ENCODE measurements around the gene SLC2A8.

DNA sequence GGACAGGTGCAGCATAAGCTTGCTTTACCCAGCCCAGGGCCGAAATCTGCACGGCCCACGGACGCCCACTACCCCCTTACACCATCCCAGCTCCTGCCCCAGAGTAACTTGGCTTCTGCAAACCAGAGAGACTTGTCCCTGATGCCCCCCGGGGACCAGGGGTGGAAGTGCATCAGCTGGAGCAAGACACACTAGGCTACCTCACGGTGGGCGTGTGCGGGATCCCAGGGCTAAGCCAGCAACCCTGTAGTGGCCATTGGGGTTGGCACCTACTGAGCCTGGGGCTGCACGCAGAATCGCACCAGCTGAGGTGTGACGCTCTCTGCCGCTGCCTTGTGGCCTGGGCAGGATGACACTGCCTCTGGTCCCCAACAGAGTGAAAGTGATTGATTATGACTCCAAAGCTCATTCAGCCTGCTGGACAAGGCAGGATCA is 21.1 kb downstream of the SLC2A8 start:
- TF ChIP-seq CTCF (IDR thresholded peaks at IDR 0.05), result no peak; the same call in 1 of the 2 replicates
- TF ChIP-seq, protein P1, sequence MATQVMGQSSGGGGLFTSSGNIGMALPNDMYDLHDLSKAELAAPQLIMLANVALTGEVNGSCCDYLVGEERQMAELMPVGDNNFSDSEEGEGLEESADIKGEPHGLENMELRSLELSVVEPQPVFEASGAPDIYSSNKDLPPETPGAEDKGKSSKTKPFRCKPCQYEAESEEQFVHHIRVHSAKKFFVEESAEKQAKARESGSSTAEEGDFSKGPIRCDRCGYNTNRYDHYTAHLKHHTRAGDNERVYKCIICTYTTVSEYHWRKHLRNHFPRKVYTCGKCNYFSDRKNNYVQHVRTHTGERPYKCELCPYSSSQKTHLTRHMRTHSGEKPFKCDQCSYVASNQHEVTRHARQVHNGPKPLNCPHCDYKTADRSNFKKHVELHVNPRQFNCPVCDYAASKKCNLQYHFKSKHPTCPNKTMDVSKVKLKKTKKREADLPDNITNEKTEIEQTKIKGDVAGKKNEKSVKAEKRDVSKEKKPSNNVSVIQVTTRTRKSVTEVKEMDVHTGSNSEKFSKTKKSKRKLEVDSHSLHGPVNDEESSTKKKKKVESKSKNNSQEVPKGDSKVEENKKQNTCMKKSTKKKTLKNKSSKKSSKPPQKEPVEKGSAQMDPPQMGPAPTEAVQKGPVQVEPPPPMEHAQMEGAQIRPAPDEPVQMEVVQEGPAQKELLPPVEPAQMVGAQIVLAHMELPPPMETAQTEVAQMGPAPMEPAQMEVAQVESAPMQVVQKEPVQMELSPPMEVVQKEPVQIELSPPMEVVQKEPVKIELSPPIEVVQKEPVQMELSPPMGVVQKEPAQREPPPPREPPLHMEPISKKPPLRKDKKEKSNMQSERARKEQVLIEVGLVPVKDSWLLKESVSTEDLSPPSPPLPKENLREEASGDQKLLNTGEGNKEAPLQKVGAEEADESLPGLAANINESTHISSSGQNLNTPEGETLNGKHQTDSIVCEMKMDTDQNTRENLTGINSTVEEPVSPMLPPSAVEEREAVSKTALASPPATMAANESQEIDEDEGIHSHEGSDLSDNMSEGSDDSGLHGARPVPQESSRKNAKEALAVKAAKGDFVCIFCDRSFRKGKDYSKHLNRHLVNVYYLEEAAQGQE (IDR thresholded peaks at IDR 0.05; ENCODE audit: insufficient read depth in 1 of 2, low read depth in 2 of 2, low read length in 1 of 2), result no peak

Data from Panc1 (cell line).